Measurements from ENCODE around the gene RNF13.

- TF ChIP-seq CTCF (IDR thresholded peaks at IDR 0.05) (no peak), POLR2AphosphoS5 (IDR thresholded peaks at IDR 0.05) (no peak)
Measured at GRCh38 chr3:149826636-149827035, 13.6 kb downstream of the RNF13 start.

Data from breast epithelium (tissue), 3 donors.